ENCODE measurements around the gene CDH22.

The CDH22 gene

DNA sequence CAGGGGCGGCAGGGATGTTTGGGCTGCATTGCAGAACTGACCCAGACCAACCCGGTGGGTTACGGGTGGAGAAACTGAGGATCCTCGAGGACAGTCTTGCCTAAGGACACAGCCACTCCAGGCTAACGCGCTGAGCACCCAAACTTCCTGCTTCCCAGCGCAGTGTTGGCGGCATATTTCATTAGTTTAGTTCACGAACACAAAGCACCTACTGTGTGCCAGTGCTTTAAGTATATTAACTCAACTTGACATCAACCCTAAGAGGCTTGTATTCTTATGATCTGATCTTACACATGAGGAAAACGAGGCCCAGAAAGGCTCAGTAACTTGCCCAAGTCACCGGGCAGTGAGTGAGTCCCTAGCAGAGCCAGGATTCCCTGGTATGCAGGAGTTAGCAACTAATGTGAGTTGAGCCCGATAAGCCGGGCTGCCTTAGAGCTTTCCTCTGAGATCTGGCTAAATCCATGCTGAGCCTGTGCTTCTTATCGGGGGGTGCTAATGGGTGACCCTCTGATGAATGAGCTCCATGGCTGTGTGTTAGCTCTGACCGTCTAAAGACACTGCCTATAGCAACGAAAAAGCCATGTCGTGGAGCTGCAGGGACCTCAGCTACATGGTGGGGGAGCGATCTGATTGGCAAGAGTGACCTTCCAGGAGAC is 97.5 kb downstream of the CDH22 start:
- no peak overlapping the region for H3K4me3 Mint-ChIP-seq
- H3K27ac Mint-ChIP-seq = no peak overlapping the region
- ATAC-seq (replicated peaks) = no peak

DNA sequence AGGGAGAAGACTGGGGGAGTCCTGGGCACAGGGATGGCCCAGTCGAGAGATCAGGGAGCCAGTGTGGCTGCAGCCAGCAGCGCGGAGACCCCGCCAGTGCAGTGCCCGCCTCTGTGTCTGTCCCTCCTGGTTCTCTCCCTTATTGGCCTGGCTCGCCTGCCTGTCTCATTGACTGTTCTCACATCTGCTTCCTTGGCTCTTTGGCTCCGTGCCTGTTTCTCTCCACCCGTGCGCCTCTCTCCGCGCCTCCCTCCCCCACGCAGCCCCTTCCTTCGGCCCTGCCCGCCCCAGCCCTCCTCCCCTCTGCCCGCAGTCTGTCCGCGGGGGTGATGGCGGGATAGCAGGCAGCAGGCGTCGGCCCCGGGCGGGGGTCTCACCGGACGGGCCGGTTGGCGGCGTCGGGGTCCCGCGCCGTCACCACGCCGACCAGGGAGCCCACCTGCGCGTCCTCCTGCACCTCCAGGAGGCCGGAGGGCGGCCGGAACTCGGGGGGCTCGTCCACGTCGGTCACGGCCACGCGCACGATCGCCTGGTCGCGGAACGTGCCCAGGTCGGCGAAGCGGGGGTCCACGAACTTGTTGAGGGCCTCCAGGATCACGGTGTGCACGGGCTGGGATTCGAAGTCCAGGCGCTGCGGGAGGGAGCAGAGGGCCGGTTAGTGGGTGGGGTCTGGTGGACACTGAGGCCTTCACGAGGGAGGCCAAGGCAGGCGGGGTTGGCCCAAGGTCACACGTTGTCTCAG is 98.2 kb downstream of the CDH22 start:
- Mint-ChIP-seq H3K4me1 (ENCODE audit: low read depth in 2 of 2) (peaks cover 14 to 15% of the 10 kb centered on the region in 2 donors), H3K27me3 (peaks cover 56 to 72% of the 10 kb centered on the region in 2 donors), H3K36me3 (ENCODE audit: insufficient read depth) (no peaks in the 10 kb centered on the region), H3K9me3 (no peaks in the 10 kb centered on the region), H3K27ac (no peak overlapping the region), H3K4me3 (no peak overlapping the region)
- DNase-seq = no peak
- no peak for ATAC-seq (replicated peaks)

More for the DNA sequence above, 97.5 kb downstream of the CDH22 start:
- Mint-ChIP-seq H3K4me1 (ENCODE audit: low read depth in 2 of 2) (peaks cover 7 to 9% of the 10 kb centered on the region in 2 donors), H3K9me3 (no peaks in the 10 kb centered on the region), H3K27me3 (peaks cover 56 to 73% of the 10 kb centered on the region in 2 donors), H3K36me3 (ENCODE audit: insufficient read depth) (no peaks in the 10 kb centered on the region)
- no peak for DNase-seq

DNA sequence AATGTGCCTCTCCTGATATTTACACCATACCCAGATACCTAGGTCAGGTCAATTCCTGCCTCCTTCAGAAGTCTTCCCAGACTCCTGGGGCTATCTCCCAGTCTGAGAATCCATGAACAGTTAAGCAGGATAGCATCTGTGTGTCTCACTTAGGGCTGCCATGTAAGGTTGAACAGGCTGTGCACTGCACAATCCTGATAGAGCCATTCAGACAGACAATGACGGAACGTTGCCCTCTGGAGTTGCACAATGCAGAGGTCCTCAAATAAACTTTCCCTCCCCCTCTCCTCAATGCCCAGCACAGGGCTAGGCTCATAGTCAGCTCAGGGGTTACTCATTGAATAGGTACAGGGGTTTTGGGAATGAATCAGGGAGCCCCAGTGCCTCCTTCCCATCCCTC is 100.5 kb downstream of the CDH22 start:
- H3K4me3 Mint-ChIP-seq = no peak overlapping the region
- peaks cover 21 to 26% of the 10 kb centered on the region in 2 donors for H3K4me1 Mint-ChIP-seq (ENCODE audit: low read depth in 2 of 2)
- no peak for DNase-seq
- ATAC-seq (replicated peaks) = no peak
- H3K36me3 Mint-ChIP-seq (ENCODE audit: insufficient read depth) = no peaks in the 10 kb centered on the region
- no peak overlapping the region for H3K27ac Mint-ChIP-seq
- H3K27me3 Mint-ChIP-seq = peaks cover 52 to 66% of the 10 kb centered on the region in 2 donors
- no peaks in the 10 kb centered on the region for H3K9me3 Mint-ChIP-seq

DNA sequence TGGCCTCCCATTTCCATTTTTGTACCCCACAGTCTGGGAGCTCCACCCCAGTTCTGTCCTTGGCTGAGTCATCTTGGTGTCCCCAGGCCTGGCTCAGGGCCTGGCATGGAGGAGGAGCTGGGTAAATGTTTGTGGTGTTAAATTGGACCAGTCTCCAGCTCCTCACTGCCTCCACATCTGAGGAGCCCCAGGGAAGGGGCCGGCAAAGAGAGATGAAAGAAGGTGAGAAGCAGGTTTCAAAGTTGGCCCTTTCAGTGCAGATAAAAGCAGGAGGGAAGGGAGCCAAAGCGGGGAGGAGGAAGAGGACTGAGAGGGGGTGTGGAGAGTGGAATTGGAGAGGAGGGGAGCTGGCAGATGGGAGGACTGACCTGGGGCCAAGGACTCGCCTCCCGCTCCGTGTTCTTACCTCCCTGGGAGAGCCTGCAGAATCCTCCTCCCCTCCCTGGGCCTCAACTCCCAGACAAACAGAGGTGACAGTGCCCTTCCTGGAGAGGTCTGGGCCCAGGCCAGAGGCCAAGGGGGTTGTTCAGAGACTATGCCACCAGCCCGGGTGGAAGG is 101.2 kb downstream of the CDH22 start:
- no peak overlapping the region for H3K4me3 Mint-ChIP-seq
- DNase-seq (no peak), ATAC-seq (replicated peaks) (no peak)
- no peaks in the 10 kb centered on the region for H3K36me3 Mint-ChIP-seq (ENCODE audit: insufficient read depth)
- H3K27ac Mint-ChIP-seq = no peak overlapping the region
- H3K4me1 Mint-ChIP-seq (ENCODE audit: low read depth in 2 of 2) = peaks cover 21 to 26% of the 10 kb centered on the region in 2 donors
- peaks cover 48 to 69% of the 10 kb centered on the region in 2 donors for H3K27me3 Mint-ChIP-seq
- H3K9me3 Mint-ChIP-seq = no peaks in the 10 kb centered on the region

DNA sequence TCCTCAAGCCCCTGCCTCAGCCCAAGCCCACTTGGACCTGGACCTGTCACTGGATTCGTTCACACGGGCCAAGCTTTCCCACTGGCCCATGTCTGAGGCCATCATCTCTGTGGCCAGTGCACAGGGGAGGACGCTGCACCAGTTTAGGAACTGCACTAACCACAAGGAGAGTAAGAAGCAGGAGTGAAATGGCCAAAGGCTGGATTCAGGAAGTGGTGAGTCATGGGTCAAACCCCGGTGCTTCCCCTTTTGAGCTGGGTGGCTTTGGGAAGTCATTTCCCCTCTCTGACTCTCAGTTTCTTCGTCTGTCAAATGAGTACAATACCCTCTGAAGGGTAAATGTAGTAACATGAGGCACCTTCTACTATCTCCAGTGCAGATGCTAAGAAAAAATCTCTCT is 102.3 kb downstream of the CDH22 start:
- ATAC-seq (replicated peaks) (peak; percentile 19), DNase-seq (no peak)
- H3K36me3 Mint-ChIP-seq (ENCODE audit: insufficient read depth) = no peaks in the 10 kb centered on the region
- peaks cover 50 to 67% of the 10 kb centered on the region in 2 donors for H3K27me3 Mint-ChIP-seq
- no peak overlapping the region for H3K4me3 Mint-ChIP-seq
- H3K27ac Mint-ChIP-seq = peak overlapping the region in 1 of 2 donors; percentile 24
- peaks cover 21 to 27% of the 10 kb centered on the region in 2 donors for H3K4me1 Mint-ChIP-seq (ENCODE audit: low read depth in 2 of 2)
- no peaks in the 10 kb centered on the region for H3K9me3 Mint-ChIP-seq

DNA sequence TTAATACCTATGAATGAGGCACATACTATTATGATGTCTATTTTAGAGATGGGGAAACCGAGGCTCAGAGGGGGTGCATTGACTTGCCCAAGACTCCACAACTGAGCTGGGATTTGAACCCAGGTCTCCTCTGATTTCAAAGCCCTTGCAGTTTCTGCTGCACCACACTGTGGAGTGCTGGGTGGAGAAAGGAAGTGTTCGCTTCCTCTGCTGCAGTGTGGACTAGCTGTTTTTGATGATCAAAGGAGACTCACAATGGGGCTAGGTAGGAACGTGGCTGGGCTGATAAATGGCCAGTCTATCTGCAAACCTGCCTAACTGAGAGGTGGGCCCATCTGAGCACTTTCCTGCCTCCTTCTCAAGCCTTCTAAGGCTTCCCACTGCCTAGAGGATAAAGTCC is 102.9 kb downstream of the CDH22 start:
- peak overlapping the region in 1 of 2 donors; percentile 26 for H3K4me3 Mint-ChIP-seq
- DNase-seq (no peak), ATAC-seq (replicated peaks) (no peak)
- peaks cover 21 to 27% of the 10 kb centered on the region in 2 donors for H3K4me1 Mint-ChIP-seq (ENCODE audit: low read depth in 2 of 2)
- H3K27me3 Mint-ChIP-seq = peaks cover 53 to 69% of the 10 kb centered on the region in 2 donors
- peak overlapping the region in 1 of 2 donors; percentile 51 for H3K27ac Mint-ChIP-seq
- no peaks in the 10 kb centered on the region for H3K9me3 Mint-ChIP-seq
- no peaks in the 10 kb centered on the region for H3K36me3 Mint-ChIP-seq (ENCODE audit: insufficient read depth)

DNA sequence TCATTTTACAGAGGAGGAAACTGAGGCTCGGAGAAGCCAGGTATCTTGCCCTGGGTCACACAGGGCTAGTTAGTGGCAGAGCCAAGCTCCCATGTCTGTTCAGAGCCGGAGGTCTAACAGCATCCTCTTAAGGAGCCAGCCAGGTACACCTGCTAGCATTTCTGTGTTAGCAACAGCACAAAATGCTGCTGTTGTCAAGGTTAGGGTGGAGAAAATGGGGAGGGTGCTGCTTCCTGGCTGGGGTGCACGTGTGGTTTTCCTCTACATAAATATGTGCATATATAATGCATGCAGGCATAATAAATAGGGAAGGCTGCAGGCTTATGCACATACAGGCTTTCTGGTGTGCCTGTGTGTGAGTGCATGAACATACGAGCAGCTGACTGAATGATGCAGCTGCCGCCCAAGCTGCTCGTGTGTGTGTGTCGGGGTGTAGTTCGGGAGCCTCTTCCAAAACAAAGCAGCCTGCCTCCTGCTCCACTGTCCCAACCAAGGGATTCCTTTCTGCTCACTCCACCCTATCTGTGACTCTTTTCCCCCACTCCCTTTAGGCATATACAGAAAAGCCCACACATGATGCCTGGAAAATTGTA is 103.6 kb downstream of the CDH22 start:
- Mint-ChIP-seq H3K4me3 (peak overlapping the region; percentile 8 to 26), H3K9me3 (no peaks in the 10 kb centered on the region), H3K4me1 (ENCODE audit: low read depth in 2 of 2) (peaks cover 22 to 27% of the 10 kb centered on the region in 2 donors), H3K27me3 (peaks cover 55 to 73% of the 10 kb centered on the region in 2 donors), H3K27ac (peak overlapping the region; percentile 19 to 51), H3K36me3 (ENCODE audit: insufficient read depth) (no peaks in the 10 kb centered on the region)
- ATAC-seq (replicated peaks) (peak; percentile 46), DNase-seq (no peak)

DNA sequence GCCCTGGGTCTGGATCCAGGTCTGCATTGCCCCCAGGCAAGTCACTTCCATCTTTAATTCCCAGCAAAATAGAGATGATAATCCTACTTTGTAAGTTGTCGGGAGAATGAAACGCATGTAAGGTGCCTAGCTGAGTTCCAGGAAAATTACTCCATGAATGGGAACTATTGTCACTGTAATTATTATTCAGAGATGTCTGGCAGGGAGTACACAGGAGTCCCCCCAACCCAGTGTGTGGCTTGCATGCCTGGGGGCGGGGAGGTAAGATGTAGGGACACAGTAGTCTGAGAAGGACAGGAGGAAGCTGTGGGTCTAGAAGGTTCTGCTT is 104.8 kb downstream of the CDH22 start:
- H3K4me1 Mint-ChIP-seq (ENCODE audit: low read depth in 2 of 2) = peaks cover 30 to 34% of the 10 kb centered on the region in 2 donors
- H3K36me3 Mint-ChIP-seq (ENCODE audit: insufficient read depth) = peaks cover 3% of the 10 kb centered on the region
- no peak overlapping the region for H3K4me3 Mint-ChIP-seq
- peak overlapping the region in 1 of 2 donors; percentile 54 for H3K27ac Mint-ChIP-seq
- H3K9me3 Mint-ChIP-seq = no peaks in the 10 kb centered on the region
- ATAC-seq (replicated peaks) = no peak
- no peak for DNase-seq
- peaks cover 55 to 73% of the 10 kb centered on the region in 2 donors for H3K27me3 Mint-ChIP-seq

DNA sequence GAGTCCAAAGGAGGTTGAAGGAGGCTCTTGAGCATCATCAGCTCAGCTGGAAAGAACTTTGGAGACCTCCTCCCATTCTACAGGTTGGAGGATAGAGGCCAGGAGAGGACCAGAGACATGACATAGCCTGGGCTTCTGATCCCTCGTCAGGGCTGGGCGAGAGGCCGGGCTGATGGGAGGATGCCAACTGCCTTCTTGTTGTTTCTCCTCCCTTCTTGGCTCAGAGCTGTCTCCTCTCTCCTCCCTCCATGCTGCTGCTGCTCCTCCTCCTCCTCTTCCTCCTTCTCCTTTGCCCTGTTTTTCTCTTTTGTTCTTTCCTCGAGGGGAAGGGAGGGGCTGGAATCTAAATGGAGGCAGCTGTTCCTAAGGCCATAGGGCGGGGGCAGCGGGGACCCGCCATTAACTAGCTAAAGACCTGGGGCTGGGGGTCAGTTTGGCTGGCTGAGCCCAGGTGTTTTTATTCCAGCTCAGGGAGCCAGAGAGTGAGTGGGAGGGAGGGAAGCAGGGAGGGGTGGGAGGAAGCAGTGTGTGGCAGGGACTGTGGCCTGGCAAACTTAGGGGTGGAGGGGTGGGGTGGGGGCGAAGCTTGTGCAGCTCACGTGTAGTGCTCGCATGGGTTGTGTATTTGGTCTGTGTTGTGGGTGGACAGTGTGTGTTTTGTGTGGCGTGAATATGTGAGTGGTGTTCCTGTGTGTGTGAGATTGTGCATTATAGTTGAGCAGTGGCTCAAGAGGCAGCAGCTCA is 105.4 kb downstream of the CDH22 start:
- H3K27me3 Mint-ChIP-seq = peaks cover 56 to 76% of the 10 kb centered on the region in 2 donors
- DNase-seq = no peak
- H3K27ac Mint-ChIP-seq = peak overlapping the region in 1 of 2 donors; percentile 54
- peaks cover 30 to 36% of the 10 kb centered on the region in 2 donors for H3K4me1 Mint-ChIP-seq (ENCODE audit: low read depth in 2 of 2)
- H3K36me3 Mint-ChIP-seq (ENCODE audit: insufficient read depth) = peaks cover 3% of the 10 kb centered on the region
- ATAC-seq (replicated peaks) = no peak
- no peak overlapping the region for H3K4me3 Mint-ChIP-seq
- no peaks in the 10 kb centered on the region for H3K9me3 Mint-ChIP-seq

DNA sequence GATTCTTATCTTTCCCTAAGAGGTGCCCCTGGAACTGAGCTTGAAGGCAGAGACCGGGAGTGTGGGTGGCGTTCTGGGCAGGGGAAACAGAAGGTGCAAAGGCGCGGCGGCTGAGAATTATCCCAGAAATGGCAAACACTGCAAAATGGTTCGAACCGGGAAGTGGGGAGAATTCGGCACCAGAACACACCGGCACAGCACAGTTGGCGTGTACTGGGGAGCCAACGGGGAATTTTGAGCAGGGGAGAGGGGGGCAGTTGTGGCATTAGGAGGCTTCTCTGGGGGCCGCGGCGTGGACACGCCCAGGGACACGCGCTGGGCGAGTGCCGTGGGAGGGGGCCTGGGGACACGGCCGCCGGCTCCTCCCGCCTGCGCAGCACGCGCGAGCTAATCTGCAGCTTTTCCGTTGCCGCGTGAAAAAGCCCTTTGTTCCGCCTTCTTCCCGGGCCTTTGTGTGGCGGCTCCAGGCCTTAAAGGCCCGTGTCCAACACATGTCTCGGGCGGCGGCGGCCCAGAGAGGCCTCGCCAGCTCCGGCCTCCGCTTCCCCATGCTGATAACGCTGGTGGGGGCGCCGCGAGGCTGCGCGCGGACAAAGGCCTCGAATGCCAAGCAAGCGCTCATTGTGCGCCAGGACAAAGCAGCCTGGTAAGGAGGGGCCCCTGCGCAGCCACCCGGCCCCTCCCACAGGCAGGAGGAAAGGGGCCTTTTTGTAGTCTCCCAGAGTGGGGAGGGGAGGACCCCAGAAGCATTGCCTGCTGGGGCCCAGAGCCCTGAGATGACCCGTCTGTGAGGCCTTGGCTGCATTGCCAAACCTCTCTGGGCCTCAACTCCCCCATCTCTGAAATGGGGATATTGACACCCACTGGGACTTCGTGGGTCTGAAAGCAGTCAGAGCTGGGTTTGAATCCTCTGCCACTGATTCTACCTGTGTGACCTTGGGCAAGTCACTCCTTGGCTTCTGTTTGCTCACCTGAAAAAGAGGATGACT is 107.4 kb downstream of the CDH22 start:
- Mint-ChIP-seq H3K4me3 (no peak overlapping the region), H3K36me3 (ENCODE audit: insufficient read depth) (peaks cover 3% of the 10 kb centered on the region), H3K27me3 (peaks cover 53 to 78% of the 10 kb centered on the region in 2 donors), H3K4me1 (ENCODE audit: low read depth in 2 of 2) (peaks cover 21 to 30% of the 10 kb centered on the region in 2 donors), H3K9me3 (no peaks in the 10 kb centered on the region), H3K27ac (no peak overlapping the region)
- no peak for ATAC-seq (replicated peaks)
- no peak for DNase-seq

DNA sequence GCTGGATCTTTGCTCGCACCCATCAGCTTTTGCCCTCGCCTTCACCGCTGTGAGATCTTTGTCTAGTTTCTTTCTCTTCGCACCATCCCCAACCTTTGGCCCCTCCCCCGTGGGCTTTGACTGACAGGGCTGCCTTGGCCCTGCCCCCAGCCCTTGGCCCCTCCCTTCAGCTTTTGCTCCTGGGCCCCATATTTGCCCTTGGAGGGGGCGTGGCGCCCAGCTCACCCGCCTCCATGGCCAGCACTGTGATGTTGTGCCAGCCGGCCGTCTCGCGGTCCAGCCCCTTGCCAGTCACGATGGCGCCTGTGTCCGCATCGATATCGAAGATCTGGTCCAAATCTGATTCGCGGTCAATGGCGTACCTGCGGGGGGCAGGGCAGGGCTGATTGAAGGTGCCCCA is 109.1 kb downstream of the CDH22 start:
- no peak for ATAC-seq (replicated peaks)
- H3K27me3 Mint-ChIP-seq = peaks cover 60 to 93% of the 10 kb centered on the region in 2 donors
- H3K9me3 Mint-ChIP-seq = no peaks in the 10 kb centered on the region
- peaks cover 3% of the 10 kb centered on the region for H3K36me3 Mint-ChIP-seq (ENCODE audit: insufficient read depth)
- no peak for DNase-seq
- H3K4me1 Mint-ChIP-seq (ENCODE audit: low read depth in 2 of 2) = peaks cover 7 to 16% of the 10 kb centered on the region in 2 donors
- no peak overlapping the region for H3K4me3 Mint-ChIP-seq
- no peak overlapping the region for H3K27ac Mint-ChIP-seq

DNA sequence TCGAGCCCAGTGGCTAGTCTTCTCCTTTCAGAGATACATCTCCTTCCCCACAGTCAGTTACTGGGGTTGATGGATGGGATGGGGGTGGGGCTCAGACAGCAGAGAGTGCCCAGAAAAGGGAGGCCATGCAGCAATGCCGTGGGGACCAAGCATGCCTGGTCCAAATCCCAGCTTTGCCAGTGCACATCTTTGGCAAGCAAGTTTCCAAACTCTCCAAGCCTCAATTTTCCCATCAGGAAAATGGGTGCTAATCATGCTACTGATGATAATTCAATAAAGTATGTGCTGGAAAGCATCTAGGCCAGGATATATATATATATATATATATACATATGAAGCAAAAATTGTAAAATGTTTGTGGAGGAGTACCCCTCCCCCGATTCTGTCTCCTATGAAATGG is 111.3 kb downstream of the CDH22 start:
- H3K27ac Mint-ChIP-seq = no peak overlapping the region
- no peak for ATAC-seq (replicated peaks)
- no peaks in the 10 kb centered on the region for H3K9me3 Mint-ChIP-seq
- DNase-seq = no peak
- peaks cover 58 to 86% of the 10 kb centered on the region in 2 donors for H3K27me3 Mint-ChIP-seq
- peaks cover 6% of the 10 kb centered on the region for H3K36me3 Mint-ChIP-seq (ENCODE audit: insufficient read depth)
- H3K4me1 Mint-ChIP-seq (ENCODE audit: low read depth in 2 of 2) = peaks cover 4 to 16% of the 10 kb centered on the region in 2 donors
- H3K4me3 Mint-ChIP-seq = no peak overlapping the region

All from effector memory CD8-positive, alpha-beta T cell (primary cell).